ENCODE measurements around the gene AHCYL2. TPM values are rescaled to one million over a fixed set of nuclear protein-coding genes. Genes with fewer than 3 reads are reported as not detected.

AHCYL2 gene
- total RNA-seq, 1 experiment from 2014 or later, result 25.6 TPM

GRCh38 chr7:129307592-129307991, 82.8 kb downstream of the AHCYL2 start:
- DNase-seq (ENCODE audit: low spot score) (no peak), ATAC-seq (no peak)
- Mint-ChIP-seq H3K36me3 (peaks cover 19% of the 10 kb centered on the region), H3K4me3 (no peak overlapping the region), H3K27me3 (ENCODE audit: low read depth) (no peaks in the 10 kb centered on the region), H3K4me1 (no peaks in the 10 kb centered on the region), H3K27ac (no peak overlapping the region), H3K9me3 (peaks cover 19% of the 10 kb centered on the region)
- TF ChIP-seq HMGXB4 (CRISPR knock-in tag; IDR thresholded peaks at IDR 0.05), result no peak
- no peak for TF ChIP-seq TP53 (CRISPR knock-in tag; IDR thresholded peaks at IDR 0.05)
- TF ChIP-seq ATF1 (CRISPR knock-in tag; IDR thresholded peaks at IDR 0.05), result no peak
- no peak for TF ChIP-seq GABPB1 (CRISPR knock-in tag; IDR thresholded peaks at IDR 0.05)
- no peak for TF ChIP-seq NR3C1 (CRISPR knock-in tag; conservative IDR thresholded peaks at IDR 0.05; ENCODE audit: low read depth)
- TF ChIP-seq USF1 (CRISPR knock-in tag; IDR thresholded peaks at IDR 0.05), result no peak
- no peak for TF ChIP-seq IRF2 (CRISPR knock-in tag; IDR thresholded peaks at IDR 0.05; ENCODE audit: borderline replicate concordance, low read depth)
- no peak for TF ChIP-seq CREM (CRISPR knock-in tag; IDR thresholded peaks at IDR 0.05)
- no peak for TF ChIP-seq ZBTB21 (CRISPR knock-in tag; IDR thresholded peaks at IDR 0.05; ENCODE audit: borderline replicate concordance)
- TF ChIP-seq MAX (CRISPR knock-in tag; IDR thresholded peaks at IDR 0.05), result no peak
- ChIA-PET POLR2A (no interaction called here), CTCF (interaction anchor here (1.1 kb wide), 1 partner anchor 9 kb away, joined by 4 read pairs; no protein-coding TSS in a partner anchor)

GRCh38 chr7:129308047-129308446, 83.2 kb downstream of the AHCYL2 start:
- CTCF ChIA-PET, result interaction anchor here (1.1 kb wide), 1 partner anchor 10 kb away, joined by 4 read pairs; no protein-coding TSS in a partner anchor
- ATAC-seq, result no peak

More at GRCh38 chr7:129308047-129308446, 83.2 kb downstream of the AHCYL2 start:
- H3K27ac Mint-ChIP-seq, result no peak overlapping the region
- no peaks in the 10 kb centered on the region for H3K4me1 Mint-ChIP-seq
- no peak for DNase-seq (ENCODE audit: low spot score)
- no peaks in the 10 kb centered on the region for H3K27me3 Mint-ChIP-seq (ENCODE audit: low read depth)
- peaks cover 17% of the 10 kb centered on the region for H3K9me3 Mint-ChIP-seq
- TF ChIP-seq E2F4 (CRISPR knock-in tag; IDR thresholded peaks at IDR 0.05; ENCODE audit: borderline replicate concordance, low read depth) (no peak), FOXP4 (CRISPR knock-in tag; IDR thresholded peaks at IDR 0.05) (no peak), JAZF1 (CRISPR knock-in tag; IDR thresholded peaks at IDR 0.05) (no peak), RORB (CRISPR knock-in tag; IDR thresholded peaks at IDR 0.05) (no peak), JUN (CRISPR knock-in tag; IDR thresholded peaks at IDR 0.05) (no peak), CBFB (CRISPR knock-in tag; IDR thresholded peaks at IDR 0.05; ENCODE audit: low read depth) (no peak), USF1 (CRISPR knock-in tag; IDR thresholded peaks at IDR 0.05) (no peak), TP53 (CRISPR knock-in tag; IDR thresholded peaks at IDR 0.05) (no peak), HMGA2 (CRISPR knock-in tag; IDR thresholded peaks at IDR 0.05) (no peak), AFF4 (CRISPR knock-in tag; IDR thresholded peaks at IDR 0.05; ENCODE audit: borderline replicate concordance) (no peak)
- H3K36me3 Mint-ChIP-seq, result peaks cover 17% of the 10 kb centered on the region
- no peak overlapping the region for H3K4me3 Mint-ChIP-seq
- POLR2A ChIA-PET, result no interaction called here
